ENCODE data around the gene AFMID.

Gene AFMID

GRCh38 chr17:78180083-78180482 is 7.1 kb upstream of the AFMID start:
- no peak for DNase-seq (ENCODE audit: low spot score)

- no peak for DNase-seq (ENCODE audit: low spot score)
These were observed 6.7 kb upstream of the AFMID start for GRCh38 chr17:78180508-78180907.

GRCh38 chr17:78182504-78182903 is 4.7 kb upstream of the AFMID start:
- no peak for DNase-seq (ENCODE audit: low spot score)

GRCh38 chr17:78183916-78184315 is 3.2 kb upstream of the AFMID start:
- DNase-seq (ENCODE audit: low spot score) = no peak

GRCh38 chr17:78184351-78184750 is 2.8 kb upstream of the AFMID start:
- no peak for DNase-seq (ENCODE audit: low spot score)

- no peak for DNase-seq (ENCODE audit: low spot score)
These were observed 2.3 kb upstream of the AFMID start for GRCh38 chr17:78184868-78185267.

- DNase-seq (ENCODE audit: low spot score) = no peak
These were observed 1.0 kb upstream of the AFMID start for GRCh38 chr17:78185981-78186691.

GRCh38 chr17:78196716-78197115 is 9.6 kb downstream of the AFMID start:
- no peak for DNase-seq (ENCODE audit: low spot score)

GRCh38 chr17:78197147-78197832 is 10.1 kb downstream of the AFMID start:
- no peak for DNase-seq (ENCODE audit: low spot score)

- DNase-seq (ENCODE audit: low spot score) = no peak
These were observed 13.3 kb downstream of the AFMID start for GRCh38 chr17:78200451-78200850.

GRCh38 chr17:78202666-78203065 is 15.5 kb downstream of the AFMID start:
- no peak for DNase-seq (ENCODE audit: low spot score)

- DNase-seq (ENCODE audit: low spot score) = no peak
These were observed 17.4 kb downstream of the AFMID start for GRCh38 chr17:78204387-78205123.

GRCh38 chr17:78205124-78205775 is 18.1 kb downstream of the AFMID start:
- DNase-seq (ENCODE audit: low spot score) = no peak

- no peak for DNase-seq (ENCODE audit: low spot score)
These were observed 19.1 kb downstream of the AFMID start for GRCh38 chr17:78206298-78206697.

GRCh38 chr17:78208486-78208885 is 21.3 kb downstream of the AFMID start:
- DNase-seq (ENCODE audit: low spot score) = no peak

GRCh38 chr17:78210111-78210510 is 22.9 kb downstream of the AFMID start:
- DNase-seq (ENCODE audit: low spot score) = no peak

- no peak for DNase-seq (ENCODE audit: low spot score)
These were observed 23.9 kb downstream of the AFMID start for GRCh38 chr17:78211032-78211431.

- peak; percentile 95 for DNase-seq (ENCODE audit: low spot score)
These were observed 27.0 kb downstream of the AFMID start, which contains the start of gene BIRC5 for GRCh38 chr17:78214016-78214705. BIRC5 (plus strand) TSS chr17:78214253; CDS start chr17:78214317, 64 bp downstream.

- DNase-seq (ENCODE audit: low spot score) = no peak
These were observed 27.5 kb downstream of the AFMID start for GRCh38 chr17:78214706-78215061.

- DNase-seq (ENCODE audit: low spot score) = no peak
These were observed 32.4 kb downstream of the AFMID start for GRCh38 chr17:78219396-78220150.

- no peak for DNase-seq (ENCODE audit: low spot score)
These were observed 35.9 kb downstream of the AFMID start for GRCh38 chr17:78223061-78223460.
